A673 (cell line): ENCODE data around the gene OR51B2. TPM values are rescaled to one million over a fixed set of nuclear protein-coding genes. Genes with fewer than 3 reads are reported as not detected.

Experiments used
- BruUV-seq: library from RNA; stranded (reverse); fragments of 400-500 nt; replicated peaks from 2 replicates; lab custom pipeline; 2021; lab: Mats Ljungman, UMichigan
- CTCF ChIA-PET: fragments of 300-600 bp; sonication (Branson Sonifier 250); formaldehyde crosslinking; loops from one replicate; lab custom pipeline; 2022; ENCODE audit warnings: antibody characterized with exemption; lab: Charles Lee
- POLR2A ChIA-PET: fragments of 300-600 bp; sonication (Branson Sonifier 250); formaldehyde crosslinking; loops from one replicate; lab custom pipeline; 2022; ENCODE audit warnings: antibody characterized with exemption; ENCODE audit not compliant: low non-redundant PET; lab: Charles Lee
- DNase-seq: peaks from one replicate; pipeline ENCODE4 v3.0.0-alpha.2; 2015; ENCODE audit warnings: low spot score
- H3K27ac ChIP-seq: fragments of 200-600 bp; sonication (generic); 2 replicates; pipeline ENCODE4 v1.5.1; 2016; ENCODE audit warnings: mixed run types, low read depth, mild to moderate bottlenecking, mixed read lengths, antibody characterized with exemption, low read length; ENCODE audit not compliant: poor library complexity, severe bottlenecking
- H3K27me3 ChIP-seq: fragments of 200-600 bp; sonication (generic); replicated peaks from 2 replicates; pipeline ENCODE4 v1.6.1; 2017; ENCODE audit warnings: mixed run types, low read depth, mild to moderate bottlenecking, mixed read lengths, antibody characterized with exemption, low read length; ENCODE audit not compliant: insufficient read depth, poor library complexity
- H3K36me3 ChIP-seq: fragments of 200-600 bp; sonication (generic); 2 replicates; pipeline ENCODE4 v1.6.1; 2016; ENCODE audit warnings: mixed run types, mild to moderate bottlenecking, mixed read lengths, antibody characterized with exemption, low read length; ENCODE audit not compliant: insufficient read depth, poor library complexity, severe bottlenecking
- H3K4me1 ChIP-seq: fragments of 200-600 bp; sonication (generic); 2 replicates; pipeline ENCODE4 v1.6.1; 2017; ENCODE audit warnings: mixed run types, mild to moderate bottlenecking, mixed read lengths, antibody characterized with exemption, low read length; ENCODE audit not compliant: insufficient read depth, poor library complexity, severe bottlenecking
- H3K4me3 ChIP-seq: fragments of 200-600 bp; sonication (generic); 2 replicates; pipeline ENCODE4 v1.5.1; 2016; ENCODE audit warnings: low read depth, mixed run types, mild to moderate bottlenecking, mixed read lengths, low read length; ENCODE audit not compliant: poor library complexity, severe bottlenecking
- H3K9me3 ChIP-seq: fragments of 200-600 bp; sonication (generic); 2 replicates; pipeline ENCODE4 v1.6.1; 2016; ENCODE audit warnings: mixed run types, low read depth, mild to moderate bottlenecking, mixed read lengths, antibody characterized with exemption, low read length; ENCODE audit not compliant: poor library complexity, severe bottlenecking
- CTCF ChIP-seq: fragments of 300-800, 200-600 bp; sonication (generic); conservative IDR thresholded peaks from 2 replicates; pipeline ENCODE4 v1.5.1; 2017; ENCODE audit warnings: low read depth, mild to moderate bottlenecking, antibody characterized with exemption, low read length, moderate library complexity, mixed read lengths
- EZH2 ChIP-seq: fragments of 200-600 bp; sonication (generic); IDR thresholded peaks from 2 replicates; pipeline ENCODE4 v1.6.1; 2017; ENCODE audit warnings: borderline replicate concordance, low read depth, mild to moderate bottlenecking, mixed read lengths, antibody characterized with exemption, low read length; ENCODE audit not compliant: poor library complexity, severe bottlenecking
- intact Hi-C: fragments of 100-400 bp; cut with micrococcal nuclease; formaldehyde crosslinking; loops from one replicate; pipeline ENCODE4 v1.10.0; 2022; ENCODE audit not compliant: unreplicated experiment
- total RNA-seq: library from RNA; stranded (reverse); gene quantifications from 2 replicates; pipeline ENCODE4 v1.2.3, GENCODE V29; 2021

OR51B2 gene
- total RNA-seq, 1 experiment from 2014 or later, result not detected

GRCh38 chr11:5283882-5284281, 40.2 kb downstream of the OR51B2 start:
- no peak overlapping the region for H3K4me3 ChIP-seq
- no peak for DNase-seq
- ChIA-PET CTCF (no interaction called here), POLR2A (no interaction called here)
- TF ChIP-seq EZH2 (no peak), CTCF (no peak)
- H3K9me3 ChIP-seq, result no peaks in the 10 kb centered on the region
- no TSS peak for BruUV-seq
- no peaks in the 10 kb centered on the region for H3K36me3 ChIP-seq
- intact Hi-C loops, result no loop called here
- H3K27me3 ChIP-seq, result no peaks in the 10 kb centered on the region
- no peaks in the 10 kb centered on the region for H3K4me1 ChIP-seq
- H3K27ac ChIP-seq, result no peak overlapping the region

GRCh38 chr11:5283086-5283485, 41.0 kb downstream of the OR51B2 start:
- POLR2A ChIA-PET, result no interaction called here
- Histone ChIP-seq H3K9me3 (no peaks in the 10 kb centered on the region), H3K27me3 (no peaks in the 10 kb centered on the region), H3K4me1 (no peaks in the 10 kb centered on the region), H3K27ac (no peak overlapping the region), H3K36me3 (no peaks in the 10 kb centered on the region), H3K4me3 (no peak overlapping the region)
- no peak for TF ChIP-seq CTCF
- TF ChIP-seq EZH2, result no peak
- no peak for DNase-seq
- CTCF ChIA-PET, result no interaction called here
- BruUV-seq, result no TSS peak
- intact Hi-C loops, result no loop called here

GRCh38 chr11:5282628-5283027, 41.5 kb downstream of the OR51B2 start:
- H3K4me3 ChIP-seq, result no peak overlapping the region
- no peak overlapping the region for H3K27ac ChIP-seq
- H3K36me3 ChIP-seq, result no peaks in the 10 kb centered on the region
- TF ChIP-seq CTCF (no peak), EZH2 (no peak)
- H3K4me1 ChIP-seq, result no peaks in the 10 kb centered on the region
- CTCF ChIA-PET, result no interaction called here
- H3K27me3 ChIP-seq, result no peaks in the 10 kb centered on the region
- intact Hi-C loops, result no loop called here
- POLR2A ChIA-PET, result no interaction called here
- H3K9me3 ChIP-seq, result no peaks in the 10 kb centered on the region
- BruUV-seq, result no TSS peak
- DNase-seq, result no peak
